ENCODE results near the gene NTM.
"Not testable (repeated sequence)": the region's sequence is repeated elsewhere in the genome, so short reads cannot be mapped to it uniquely, and the experiment has no call there.

The NTM gene

GRCh38 chr11:132042296-132042695 is 671.9 kb downstream of the NTM start:
- no peak for DNase-seq

- no peak for DNase-seq
Observed at GRCh38 chr11:132043714-132044113, 673.3 kb downstream of the NTM start.

GRCh38 chr11:132045107-132045506 is 674.7 kb downstream of the NTM start:
- DNase-seq: no peak

- no peak for DNase-seq
Observed at GRCh38 chr11:132046288-132046865, 676.0 kb downstream of the NTM start.

- no peak for DNase-seq
Observed at GRCh38 chr11:132047167-132047566, 676.8 kb downstream of the NTM start.

- no peak for DNase-seq
Observed at GRCh38 chr11:132048040-132048439, 677.6 kb downstream of the NTM start.

- no peak for DNase-seq
Observed at GRCh38 chr11:132049205-132049604, 678.8 kb downstream of the NTM start.

GRCh38 chr11:132050049-132050448 is 679.6 kb downstream of the NTM start:
- DNase-seq: no peak

GRCh38 chr11:132050577-132051165 is 680.3 kb downstream of the NTM start:
- no peak for DNase-seq

- DNase-seq: no peak
Observed at GRCh38 chr11:132051704-132052103, 681.3 kb downstream of the NTM start.

- no peak for DNase-seq
Observed at GRCh38 chr11:132052342-132052741, 681.9 kb downstream of the NTM start.

GRCh38 chr11:132052904-132053303 is 682.5 kb downstream of the NTM start:
- DNase-seq: no peak

- no peak for DNase-seq
Observed at GRCh38 chr11:132054822-132055221, 684.4 kb downstream of the NTM start.

GRCh38 chr11:132055296-132055695 is 684.9 kb downstream of the NTM start:
- no peak for DNase-seq

GRCh38 chr11:132056689-132057088 is 686.3 kb downstream of the NTM start:
- DNase-seq: no peak

DNA sequence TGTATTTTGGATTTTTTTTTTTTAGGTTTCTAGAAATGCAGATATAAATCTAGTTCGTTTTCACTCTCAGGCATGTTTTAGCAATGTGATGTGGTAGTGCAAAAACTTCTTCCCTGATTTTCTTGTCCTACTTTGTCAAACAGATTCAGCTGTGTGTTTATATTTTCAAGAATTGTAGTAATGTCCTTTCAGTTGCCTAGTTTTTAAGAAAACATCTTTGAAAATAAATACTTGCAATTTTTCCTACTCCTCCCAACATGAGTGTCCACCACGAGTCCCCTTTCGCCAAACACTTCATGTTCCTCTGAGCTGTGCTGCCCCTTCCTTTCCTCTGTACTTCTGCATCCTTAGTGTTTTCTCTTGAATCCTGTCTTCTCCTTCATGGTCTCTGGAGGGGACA is 686.9 kb downstream of the NTM start:
- no peak for DNase-seq

DNA sequence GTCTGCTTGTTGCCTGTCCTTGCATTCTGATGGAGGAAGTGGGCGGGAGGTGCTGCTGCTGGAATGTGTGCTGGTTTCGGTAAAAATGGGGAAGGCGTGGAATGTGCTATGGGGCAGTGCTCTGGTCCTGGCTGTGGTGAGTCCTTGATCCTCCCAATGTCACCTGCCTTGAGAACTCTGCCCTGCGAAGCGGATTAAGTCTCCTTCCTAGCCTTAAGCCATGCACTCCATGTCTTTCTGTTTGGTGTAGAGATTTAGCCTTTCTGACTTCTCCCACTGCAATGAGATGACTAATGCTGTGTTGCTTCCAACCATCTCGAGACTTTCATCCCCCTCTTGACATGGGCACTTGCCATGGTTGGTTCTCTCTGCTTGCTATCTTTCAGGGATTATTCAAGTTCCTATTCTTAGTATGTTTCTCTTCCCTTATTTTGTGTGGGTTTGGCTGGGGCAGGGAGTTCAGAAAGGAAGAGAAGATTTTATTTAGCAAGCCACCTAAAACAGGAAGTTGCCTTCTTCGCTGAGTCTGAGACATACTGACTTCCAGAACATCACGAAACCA is 687.9 kb downstream of the NTM start:
- no peak for DNase-seq

GRCh38 chr11:132060567-132060966 is 690.2 kb downstream of the NTM start:
- no peak for DNase-seq

- DNase-seq: no peak
Observed at GRCh38 chr11:132062031-132062430, 691.6 kb downstream of the NTM start.

DNA sequence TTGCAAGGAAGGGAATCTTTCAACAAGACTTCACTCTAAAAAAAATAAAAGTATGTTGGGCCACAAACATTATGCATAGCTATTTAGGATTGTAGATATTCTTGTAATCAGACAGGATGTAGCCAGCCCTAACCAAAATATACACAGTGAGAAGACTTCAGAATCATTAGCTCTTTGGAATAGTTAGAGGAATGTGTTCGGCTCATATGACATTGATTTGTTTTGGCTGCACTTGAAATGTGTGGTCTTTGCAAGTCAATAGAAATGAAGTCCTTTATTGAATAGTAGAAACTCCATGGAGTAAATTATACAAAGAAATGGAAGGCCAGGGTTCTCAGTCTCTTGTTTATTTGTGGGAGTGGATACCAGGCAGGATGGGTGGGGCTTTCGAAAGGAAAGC is 692.1 kb downstream of the NTM start:
- DNase-seq: no peak

DNA sequence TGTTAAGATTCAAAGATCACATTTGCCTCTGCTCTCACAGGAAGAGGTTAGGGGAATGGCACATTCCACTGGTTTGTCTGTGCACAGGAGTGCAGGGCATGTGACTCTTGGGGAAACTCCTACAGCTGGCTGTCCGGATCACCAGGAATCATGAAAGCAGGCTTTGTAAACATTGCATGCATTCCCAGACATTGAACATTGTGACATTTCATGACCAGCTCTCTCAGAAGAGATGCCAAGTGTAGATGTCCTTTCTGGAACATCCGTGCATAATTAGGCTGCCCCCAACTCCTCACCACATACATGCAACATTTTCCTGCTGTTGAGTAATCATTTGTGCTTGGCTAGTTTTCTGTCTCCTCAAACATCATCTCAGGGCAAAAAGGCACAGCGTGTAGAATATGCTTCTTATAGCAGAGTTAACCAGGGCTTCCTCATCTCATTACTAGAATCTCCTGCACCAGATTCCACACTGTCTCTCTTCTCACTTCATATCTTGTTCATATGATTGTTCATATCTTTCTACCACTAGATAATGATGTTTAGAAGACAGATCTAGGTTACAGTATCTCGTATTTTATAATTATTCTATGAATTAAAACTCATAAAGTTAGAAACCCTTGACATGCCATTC is 694.7 kb downstream of the NTM start:
- no peak for DNase-seq

- DNase-seq: no peak
Observed at GRCh38 chr11:132068556-132068955, 698.1 kb downstream of the NTM start.

DNA sequence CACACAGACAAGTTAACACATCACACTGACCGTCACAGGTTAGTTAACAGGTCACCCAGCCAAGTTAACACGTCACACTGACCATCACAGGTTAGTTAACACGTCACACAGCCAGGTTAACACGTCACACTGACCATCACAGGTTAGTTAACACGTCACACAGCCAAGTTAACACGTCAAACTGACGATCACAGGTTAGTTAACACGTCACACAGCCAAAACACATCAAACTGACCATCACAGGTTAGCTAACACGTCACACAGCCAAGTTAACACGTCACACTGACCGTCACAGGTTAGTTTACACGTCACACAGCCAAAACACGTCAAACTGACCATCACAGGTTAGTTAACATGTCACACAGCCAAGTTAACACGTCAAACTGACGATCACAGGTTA is 699.2 kb downstream of the NTM start:
- not testable (repeated sequence) for DNase-seq

- DNase-seq: not testable (repeated sequence)
Observed at GRCh38 chr11:132070907-132071306, 700.5 kb downstream of the NTM start.

All from activated effector memory CD4-positive, alpha-beta T cell treated with anti-CD3 and anti-CD28 coated beads, Interleukin-2, amount 50 U/mL, for 16 hours (primary cell).